ENCODE measurements around the gene FASTKD3.

Gene FASTKD3

DNA sequence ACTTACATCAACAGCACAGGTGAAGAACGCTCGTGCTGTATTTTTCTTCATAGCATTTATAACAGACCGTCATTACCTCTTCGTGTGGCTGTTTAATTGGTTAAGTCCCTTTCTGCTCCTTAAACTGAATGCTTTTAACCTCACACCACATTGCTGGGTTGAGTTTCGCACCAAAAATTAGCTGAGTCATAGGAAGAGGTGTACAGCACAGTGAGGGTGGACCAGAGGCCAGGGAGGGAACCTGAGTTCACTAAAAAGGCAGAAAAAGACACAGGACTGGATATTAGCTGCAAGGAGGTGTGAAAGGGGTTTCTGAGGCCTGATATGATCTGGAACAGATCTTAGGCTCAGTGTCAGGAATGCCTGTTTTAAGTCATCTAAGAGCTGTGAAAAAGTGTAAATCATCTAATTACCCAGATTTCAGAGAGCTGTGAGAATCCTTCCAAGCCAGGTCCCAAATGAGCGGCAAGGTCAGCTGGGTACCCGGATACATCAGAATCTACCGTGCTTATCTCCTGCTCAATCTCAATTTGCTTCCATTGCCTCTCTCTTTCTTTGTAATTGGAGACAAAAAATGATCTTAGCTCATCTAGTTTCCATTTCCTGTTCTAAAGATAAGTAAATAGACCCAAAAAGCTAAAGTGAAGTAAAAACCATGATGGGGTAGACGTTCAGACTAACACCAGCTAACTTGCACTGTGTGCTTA is 10.8 kb downstream of the FASTKD3 start:
- no peak overlapping the region for H3K9ac ChIP-seq (ENCODE audit: low read length)
- TF ChIP-seq, protein P1, sequence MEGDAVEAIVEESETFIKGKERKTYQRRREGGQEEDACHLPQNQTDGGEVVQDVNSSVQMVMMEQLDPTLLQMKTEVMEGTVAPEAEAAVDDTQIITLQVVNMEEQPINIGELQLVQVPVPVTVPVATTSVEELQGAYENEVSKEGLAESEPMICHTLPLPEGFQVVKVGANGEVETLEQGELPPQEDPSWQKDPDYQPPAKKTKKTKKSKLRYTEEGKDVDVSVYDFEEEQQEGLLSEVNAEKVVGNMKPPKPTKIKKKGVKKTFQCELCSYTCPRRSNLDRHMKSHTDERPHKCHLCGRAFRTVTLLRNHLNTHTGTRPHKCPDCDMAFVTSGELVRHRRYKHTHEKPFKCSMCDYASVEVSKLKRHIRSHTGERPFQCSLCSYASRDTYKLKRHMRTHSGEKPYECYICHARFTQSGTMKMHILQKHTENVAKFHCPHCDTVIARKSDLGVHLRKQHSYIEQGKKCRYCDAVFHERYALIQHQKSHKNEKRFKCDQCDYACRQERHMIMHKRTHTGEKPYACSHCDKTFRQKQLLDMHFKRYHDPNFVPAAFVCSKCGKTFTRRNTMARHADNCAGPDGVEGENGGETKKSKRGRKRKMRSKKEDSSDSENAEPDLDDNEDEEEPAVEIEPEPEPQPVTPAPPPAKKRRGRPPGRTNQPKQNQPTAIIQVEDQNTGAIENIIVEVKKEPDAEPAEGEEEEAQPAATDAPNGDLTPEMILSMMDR (IDR thresholded peaks at IDR 0.05; ENCODE audit: low read length), result no peak
- TF ChIP-seq EZH2 (IDR thresholded peaks at IDR 0.05; ENCODE audit: borderline replicate concordance, low read length), result no peak
- no peaks in the 10 kb centered on the region for H4K20me1 ChIP-seq (ENCODE audit: insufficient read depth, low read length)
- no peak overlapping the region for H2AFZ ChIP-seq (ENCODE audit: low read length)
- H3K27me3 ChIP-seq (ENCODE audit: insufficient read depth, low read length), result no peaks in the 10 kb centered on the region
- H3K36me3 ChIP-seq (ENCODE audit: insufficient read depth, low read length), result peaks cover 47% of the 10 kb centered on the region
- H3K79me2 ChIP-seq (ENCODE audit: insufficient read depth, low read length), result no peaks in the 10 kb centered on the region
- no peak overlapping the region for H3K4me3 ChIP-seq (ENCODE audit: low read depth, low read length, poor library complexity, severe bottlenecking)
- no peaks in the 10 kb centered on the region for H3K4me1 ChIP-seq (ENCODE audit: insufficient read depth, low read length, severe bottlenecking)
- no peak overlapping the region for H3K27ac ChIP-seq (ENCODE audit: low read depth, low read length, poor library complexity, severe bottlenecking)
- H3K4me2 ChIP-seq (ENCODE audit: low read length), result no peak overlapping the region
- H3F3A ChIP-seq (ENCODE audit: insufficient read depth, low read length), result no peaks in the 10 kb centered on the region
- H3K9me3 ChIP-seq (ENCODE audit: low read length), result no peaks in the 10 kb centered on the region
- H3K9me2 ChIP-seq (ENCODE audit: low read depth, low read length), result no peaks in the 10 kb centered on the region

DNA sequence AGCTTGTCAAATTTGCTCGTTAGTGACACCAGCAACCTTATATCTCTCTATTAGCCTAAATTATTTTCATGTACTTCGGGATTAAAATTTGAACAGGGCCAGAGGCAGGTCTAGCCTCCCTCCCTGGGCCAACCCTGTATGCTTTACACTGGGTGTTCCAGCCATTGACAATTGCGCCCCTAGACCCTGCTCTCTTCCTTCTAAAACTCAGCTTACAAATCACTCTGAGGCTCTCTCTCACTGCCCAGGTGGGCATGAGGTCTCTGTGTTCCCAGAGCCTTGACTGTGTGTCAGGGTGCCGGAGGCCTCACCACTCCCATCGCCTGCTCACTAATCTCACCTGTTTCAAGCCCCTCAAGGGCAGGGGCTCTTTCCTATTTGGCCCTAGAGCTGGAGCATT is 11.5 kb downstream of the FASTKD3 start:
- Histone ChIP-seq H3K4me1 (ENCODE audit: insufficient read depth, low read length, severe bottlenecking) (no peaks in the 10 kb centered on the region), H3K27ac (ENCODE audit: low read depth, low read length, poor library complexity, severe bottlenecking) (no peak overlapping the region), H3K4me2 (ENCODE audit: low read length) (no peak overlapping the region), H3K4me3 (ENCODE audit: low read depth, low read length, poor library complexity, severe bottlenecking) (no peak overlapping the region), H3K79me2 (ENCODE audit: insufficient read depth, low read length) (no peaks in the 10 kb centered on the region), H3K9me2 (ENCODE audit: low read depth, low read length) (no peaks in the 10 kb centered on the region), H3K27me3 (ENCODE audit: insufficient read depth, low read length) (no peaks in the 10 kb centered on the region), H3K36me3 (ENCODE audit: insufficient read depth, low read length) (peaks cover 40% of the 10 kb centered on the region), H2AFZ (ENCODE audit: low read length) (no peak overlapping the region), H3K9ac (ENCODE audit: low read length) (no peak overlapping the region), H4K20me1 (ENCODE audit: insufficient read depth, low read length) (no peaks in the 10 kb centered on the region), H3K9me3 (ENCODE audit: low read length) (no peaks in the 10 kb centered on the region), H3F3A (ENCODE audit: insufficient read depth, low read length) (no peaks in the 10 kb centered on the region)
- TF ChIP-seq, protein P1 (IDR thresholded peaks at IDR 0.05; ENCODE audit: low read length), result no peak
- no peak for TF ChIP-seq EZH2 (IDR thresholded peaks at IDR 0.05; ENCODE audit: borderline replicate concordance, low read length)

GRCh38 chr5:7856855-7857254 is 12.0 kb downstream of the FASTKD3 start:
- Histone ChIP-seq H3K27ac (ENCODE audit: low read depth, low read length, poor library complexity, severe bottlenecking) (no peak overlapping the region), H3K4me3 (ENCODE audit: low read depth, low read length, poor library complexity, severe bottlenecking) (no peak overlapping the region), H3K9me3 (ENCODE audit: low read length) (no peaks in the 10 kb centered on the region), H3K4me2 (ENCODE audit: low read length) (no peak overlapping the region), H2AFZ (ENCODE audit: low read length) (no peak overlapping the region), H3K36me3 (ENCODE audit: insufficient read depth, low read length) (peaks cover 35% of the 10 kb centered on the region), H4K20me1 (ENCODE audit: insufficient read depth, low read length) (no peaks in the 10 kb centered on the region), H3F3A (ENCODE audit: insufficient read depth, low read length) (no peaks in the 10 kb centered on the region), H3K9ac (ENCODE audit: low read length) (no peak overlapping the region), H3K79me2 (ENCODE audit: insufficient read depth, low read length) (no peaks in the 10 kb centered on the region), H3K27me3 (ENCODE audit: insufficient read depth, low read length) (no peaks in the 10 kb centered on the region), H3K4me1 (ENCODE audit: insufficient read depth, low read length, severe bottlenecking) (no peaks in the 10 kb centered on the region), H3K9me2 (ENCODE audit: low read depth, low read length) (no peaks in the 10 kb centered on the region)
- no peak for TF ChIP-seq EZH2 (IDR thresholded peaks at IDR 0.05; ENCODE audit: borderline replicate concordance, low read length)
- TF ChIP-seq, protein P1 (IDR thresholded peaks at IDR 0.05; ENCODE audit: low read length), result peak; percentile 61
